Measurements from ENCODE around the gene AGAP1. TPM values are rescaled to one million over a fixed set of nuclear protein-coding genes. Genes with fewer than 3 reads are reported as not detected.
A peak's percentile ranks its signal among the peaks of the same experiment; 100 is the strongest.
"Not testable (repeated sequence)": the region's sequence is repeated elsewhere in the genome, so short reads cannot be mapped to it uniquely, and the experiment has no call there.

Gene AGAP1
- total RNA-seq, 1 donor from 2014 or later, result 54.7 TPM

DNA sequence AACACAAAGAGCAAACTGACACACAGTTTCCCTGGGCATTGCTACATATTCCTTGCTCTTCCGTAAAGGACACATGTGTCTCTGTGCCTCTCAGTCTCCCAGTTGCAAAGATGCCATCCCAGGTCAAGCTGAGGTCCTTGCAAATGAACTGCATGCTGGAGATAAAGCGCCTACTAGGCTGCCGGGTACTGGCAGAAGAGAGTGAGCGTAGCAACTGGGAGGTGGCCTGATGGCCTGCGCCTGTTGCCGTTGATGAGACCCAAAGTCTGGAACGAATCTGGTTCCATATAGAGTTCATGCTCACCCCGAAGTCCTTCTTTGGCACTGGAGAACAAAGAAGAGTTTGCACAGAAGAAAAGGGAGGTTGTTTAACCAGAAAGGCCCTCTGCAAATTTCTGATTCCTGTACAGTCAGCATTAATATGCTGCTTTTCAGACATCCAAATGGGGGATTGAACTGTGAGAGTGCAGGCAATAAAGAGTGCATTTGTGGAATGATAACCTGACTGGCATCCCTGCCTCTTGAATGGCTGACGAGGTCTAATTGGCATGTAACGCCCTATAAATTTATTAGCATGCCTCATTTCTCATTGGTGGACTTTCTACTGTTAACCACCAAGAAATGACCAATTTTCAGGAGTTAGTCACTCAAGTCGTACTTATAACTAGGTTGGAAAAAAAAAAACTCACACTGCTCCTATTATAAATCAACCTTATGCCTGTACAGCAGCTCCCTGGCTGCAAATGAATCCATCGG lies 595.6 kb downstream of the AGAP1 start:
- H3K36me3 Mint-ChIP-seq (ENCODE audit: low read depth), result no peaks in the 10 kb centered on the region
- no peaks in the 10 kb centered on the region for H3K9me3 Mint-ChIP-seq
- H3K4me1 Mint-ChIP-seq, result peaks cover 61% of the 10 kb centered on the region
- no peak overlapping the region for H3K27ac Mint-ChIP-seq (ENCODE audit: unreplicated experiment)
- TF ChIP-seq, protein P1, sequence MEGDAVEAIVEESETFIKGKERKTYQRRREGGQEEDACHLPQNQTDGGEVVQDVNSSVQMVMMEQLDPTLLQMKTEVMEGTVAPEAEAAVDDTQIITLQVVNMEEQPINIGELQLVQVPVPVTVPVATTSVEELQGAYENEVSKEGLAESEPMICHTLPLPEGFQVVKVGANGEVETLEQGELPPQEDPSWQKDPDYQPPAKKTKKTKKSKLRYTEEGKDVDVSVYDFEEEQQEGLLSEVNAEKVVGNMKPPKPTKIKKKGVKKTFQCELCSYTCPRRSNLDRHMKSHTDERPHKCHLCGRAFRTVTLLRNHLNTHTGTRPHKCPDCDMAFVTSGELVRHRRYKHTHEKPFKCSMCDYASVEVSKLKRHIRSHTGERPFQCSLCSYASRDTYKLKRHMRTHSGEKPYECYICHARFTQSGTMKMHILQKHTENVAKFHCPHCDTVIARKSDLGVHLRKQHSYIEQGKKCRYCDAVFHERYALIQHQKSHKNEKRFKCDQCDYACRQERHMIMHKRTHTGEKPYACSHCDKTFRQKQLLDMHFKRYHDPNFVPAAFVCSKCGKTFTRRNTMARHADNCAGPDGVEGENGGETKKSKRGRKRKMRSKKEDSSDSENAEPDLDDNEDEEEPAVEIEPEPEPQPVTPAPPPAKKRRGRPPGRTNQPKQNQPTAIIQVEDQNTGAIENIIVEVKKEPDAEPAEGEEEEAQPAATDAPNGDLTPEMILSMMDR (conservative IDR thresholded peaks at IDR 0.05), result no peak
- no peaks in the 10 kb centered on the region for H3K27me3 Mint-ChIP-seq (ENCODE audit: low read depth)
- no peak for DNase-seq (ENCODE audit: low read depth, low spot score)
- peak overlapping the region; percentile 9 for H3K4me3 Mint-ChIP-seq

- Mint-ChIP-seq H3K4me1 (peaks cover 59% of the 10 kb centered on the region), H3K36me3 (ENCODE audit: low read depth) (no peaks in the 10 kb centered on the region), H3K4me3 (peak overlapping the region; percentile 9), H3K27ac (ENCODE audit: unreplicated experiment) (no peak overlapping the region), H3K9me3 (no peaks in the 10 kb centered on the region), H3K27me3 (ENCODE audit: low read depth) (no peaks in the 10 kb centered on the region)
- DNase-seq (ENCODE audit: low read depth, low spot score), result no peak
- TF ChIP-seq, protein P1 (conservative IDR thresholded peaks at IDR 0.05), result no peak
Observed at GRCh38 chr2:236090027-236090382, 596.2 kb downstream of the AGAP1 start.

DNA sequence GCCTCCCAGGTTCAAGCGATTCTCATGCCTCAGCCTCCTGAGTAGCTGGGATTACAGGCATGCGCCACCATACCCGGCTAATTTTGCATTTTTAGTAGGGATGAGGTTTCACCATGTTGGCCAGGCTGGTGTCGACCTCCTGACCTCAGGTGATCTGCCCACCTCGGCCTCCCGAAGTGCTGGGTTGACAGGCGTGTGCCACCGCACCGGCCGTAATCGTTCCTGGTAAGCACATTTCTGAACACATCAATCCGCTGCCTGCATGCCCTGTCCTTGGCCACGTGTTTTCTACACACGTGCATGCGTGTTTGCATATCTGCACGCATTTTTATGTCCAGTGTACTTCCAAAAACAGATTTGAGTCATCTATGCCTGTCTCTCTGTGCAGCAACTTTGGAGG lies 597.0 kb downstream of the AGAP1 start:
- not testable (repeated sequence) for H3K27ac Mint-ChIP-seq (ENCODE audit: unreplicated experiment); H3K4me3 Mint-ChIP-seq; DNase-seq (ENCODE audit: low read depth, low spot score); H3K27me3 Mint-ChIP-seq (ENCODE audit: low read depth); H3K36me3 Mint-ChIP-seq (ENCODE audit: low read depth); H3K9me3 Mint-ChIP-seq
- H3K4me1 Mint-ChIP-seq, result peaks cover 51% of the 10 kb centered on the region

GRCh38 chr2:236092714-236093113 lies 598.9 kb downstream of the AGAP1 start:
- DNase-seq (ENCODE audit: low read depth, low spot score), result no peak
- Mint-ChIP-seq H3K4me1 (peaks cover 33% of the 10 kb centered on the region), H3K27ac (ENCODE audit: unreplicated experiment) (no peak overlapping the region), H3K9me3 (no peaks in the 10 kb centered on the region), H3K4me3 (no peak overlapping the region), H3K36me3 (ENCODE audit: low read depth) (no peaks in the 10 kb centered on the region), H3K27me3 (ENCODE audit: low read depth) (no peaks in the 10 kb centered on the region)
- TF ChIP-seq, protein P1 (conservative IDR thresholded peaks at IDR 0.05), result no peak

GRCh38 chr2:236093134-236093533 lies 599.3 kb downstream of the AGAP1 start:
- Mint-ChIP-seq H3K9me3 (no peaks in the 10 kb centered on the region), H3K4me3 (no peak overlapping the region), H3K36me3 (ENCODE audit: low read depth) (no peaks in the 10 kb centered on the region)

DNA sequence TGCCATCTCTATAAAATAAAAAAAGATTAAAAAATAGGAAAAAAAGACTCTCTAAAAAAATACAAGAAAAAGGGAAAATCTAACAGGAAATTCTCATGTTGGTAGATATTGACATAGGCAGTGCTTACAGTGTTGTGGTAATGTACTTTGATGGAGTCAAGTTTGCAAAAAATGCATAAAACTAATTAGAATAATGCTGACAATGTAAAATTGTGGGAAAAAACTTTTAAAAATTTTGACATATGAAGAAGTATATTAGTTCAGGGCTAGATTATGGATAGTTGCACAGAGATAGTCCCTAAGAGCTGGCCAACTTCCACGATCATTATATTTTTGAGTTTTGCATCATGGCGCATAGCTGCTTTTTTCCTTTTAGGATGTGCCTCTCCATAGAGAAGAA lies 601.7 kb downstream of the AGAP1 start:
- DNase-seq (ENCODE audit: low read depth, low spot score), result no peak
- Mint-ChIP-seq H3K27ac (ENCODE audit: unreplicated experiment) (no peak overlapping the region), H3K4me3 (no peak overlapping the region), H3K36me3 (ENCODE audit: low read depth) (no peaks in the 10 kb centered on the region), H3K4me1 (peaks cover 11% of the 10 kb centered on the region), H3K9me3 (no peaks in the 10 kb centered on the region), H3K27me3 (ENCODE audit: low read depth) (no peaks in the 10 kb centered on the region)
- TF ChIP-seq, protein P1 (conservative IDR thresholded peaks at IDR 0.05), result no peak

More at GRCh38 chr2:236093134-236093533, 599.3 kb downstream of the AGAP1 start:
- TF ChIP-seq, protein P1 (conservative IDR thresholded peaks at IDR 0.05), result no peak
- DNase-seq (ENCODE audit: low read depth, low spot score), result no peak
- Mint-ChIP-seq H3K27ac (ENCODE audit: unreplicated experiment) (no peak overlapping the region), H3K4me1 (peaks cover 31% of the 10 kb centered on the region), H3K27me3 (ENCODE audit: low read depth) (no peaks in the 10 kb centered on the region)

Measured in neural crest cell (in vitro differentiated cells).